ENCODE results near the gene BUB3.

Gene BUB3

GRCh38 chr10:123203393-123204126, 49.4 kb downstream of the BUB3 start:
- no peak for DNase-seq

- DNase-seq: no peak
These were observed 49.9 kb downstream of the BUB3 start for GRCh38 chr10:123204127-123204461.

GRCh38 chr10:123205041-123205440, 50.8 kb downstream of the BUB3 start:
- DNase-seq: no peak

- DNase-seq: no peak
These were observed 57.9 kb downstream of the BUB3 start for GRCh38 chr10:123212063-123212462.

GRCh38 chr10:123212640-123213039, 58.4 kb downstream of the BUB3 start:
- no peak for DNase-seq

- no peak for DNase-seq
These were observed 59.0 kb downstream of the BUB3 start for GRCh38 chr10:123213192-123213591.

All from nucleus accumbens (tissue), 56 donors.